GM21528 (cell line): ENCODE data around the gene PDGFRB.

Experiments used
- ATAC-seq: cut with Tn5 transposase; IDR thresholded peaks from one replicate; pipeline ENCODE4 v1.9.1; 2021; ENCODE audit warnings: mild to moderate bottlenecking, moderate library complexity; ENCODE audit not compliant: unreplicated experiment, low FRiP score

Gene PDGFRB

DNA sequence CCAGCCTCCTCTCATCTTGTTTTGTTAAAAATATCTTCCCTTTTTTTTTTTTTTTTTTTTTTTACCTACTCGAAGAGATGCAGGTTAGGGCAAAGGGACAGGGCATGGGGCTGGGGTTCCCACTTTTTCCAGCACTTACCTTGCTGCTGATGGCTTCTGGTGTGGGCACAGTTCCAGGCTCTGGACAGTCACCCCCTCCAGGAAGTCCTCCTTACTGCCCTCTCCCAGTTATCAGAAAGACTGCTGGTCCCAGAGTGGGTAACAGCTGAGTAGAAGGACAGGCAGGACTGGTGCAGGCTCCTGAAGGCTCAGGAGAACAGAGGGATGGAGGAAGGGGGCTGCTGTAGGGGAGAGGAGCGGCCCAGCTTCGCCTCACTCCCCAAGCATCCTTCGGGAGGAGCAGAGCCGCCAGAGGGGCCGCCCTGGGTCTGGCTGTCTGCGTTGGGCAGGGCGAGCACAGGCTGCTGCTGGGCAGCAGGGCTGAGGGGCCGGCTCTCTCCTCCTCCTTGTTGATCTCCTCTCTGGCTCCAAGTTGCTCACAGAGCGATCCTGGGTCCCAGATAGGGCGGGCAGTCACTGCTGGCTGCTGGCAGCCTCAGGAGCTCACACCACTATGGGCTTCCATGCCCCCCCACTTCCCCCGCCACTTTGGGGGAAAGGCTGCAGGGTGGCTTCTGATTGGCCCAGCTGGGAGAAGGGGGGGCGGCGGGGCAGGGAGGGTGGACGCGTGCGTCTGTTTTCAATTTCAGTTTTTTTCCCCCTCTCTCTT is at the start of gene PDGFRB:
TSS of gene PDGFRB (minus strand) at position 588 of the 769 bp plus-strand sequence. CDS start 18,798 bp downstream, outside the sequence.
- ATAC-seq = no peak

DNA sequence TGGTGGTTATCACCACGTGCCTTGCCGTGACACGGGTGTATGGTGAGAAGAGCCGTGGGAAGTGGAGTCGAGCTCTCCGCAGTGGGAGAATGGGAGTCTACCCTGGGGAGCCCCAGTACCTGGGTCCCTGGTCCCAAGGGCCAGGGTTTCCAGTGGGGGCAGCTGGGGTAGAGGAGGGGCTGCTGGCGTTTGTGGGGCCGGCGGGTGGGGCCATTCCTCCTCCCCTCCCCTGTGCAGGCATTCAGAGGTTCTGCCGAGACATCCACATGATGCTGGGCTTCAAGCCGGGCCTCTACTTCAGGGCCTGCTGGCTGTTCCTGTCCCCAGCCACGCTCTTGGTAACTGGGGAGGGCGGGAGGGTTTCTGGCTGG is 48.9 kb upstream of the PDGFRB start:
- ATAC-seq = no peak

DNA sequence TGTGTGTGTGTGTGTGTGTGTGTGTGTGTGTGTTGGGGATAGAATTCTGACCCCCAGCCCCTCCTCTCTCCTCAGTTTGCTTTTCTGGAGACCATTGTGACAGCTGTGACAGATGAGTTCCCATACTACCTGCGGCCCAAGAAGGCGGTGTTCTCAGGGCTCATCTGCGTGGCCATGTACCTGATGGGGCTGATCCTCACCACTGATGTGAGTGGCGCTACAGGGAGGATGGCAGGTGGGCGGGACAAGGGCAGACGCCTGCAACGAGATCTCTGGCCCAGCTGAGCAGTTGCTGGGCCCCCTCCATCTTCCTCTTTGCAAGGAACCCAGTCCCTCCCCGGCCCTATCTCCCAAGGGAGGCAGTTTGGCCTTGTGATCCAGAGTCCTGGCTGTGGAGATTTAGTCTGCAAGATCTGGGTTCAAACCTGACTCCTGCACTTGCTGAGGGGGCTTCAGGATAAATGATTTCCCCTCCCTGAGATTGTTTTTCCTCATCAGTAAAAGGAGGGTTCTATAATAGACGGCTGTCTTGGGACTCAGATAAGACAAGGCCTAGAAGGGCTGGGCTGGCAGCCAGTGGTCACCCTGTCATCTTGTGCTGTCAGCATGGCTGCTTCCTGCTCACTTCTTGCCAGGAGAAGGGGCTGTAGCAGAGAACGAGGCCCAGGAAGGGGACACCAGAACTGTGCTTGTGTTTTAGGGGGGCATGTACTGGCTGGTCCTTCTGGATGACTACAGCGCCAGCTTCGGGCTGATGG is 48.4 kb upstream of the PDGFRB start:
- no peak for ATAC-seq

DNA sequence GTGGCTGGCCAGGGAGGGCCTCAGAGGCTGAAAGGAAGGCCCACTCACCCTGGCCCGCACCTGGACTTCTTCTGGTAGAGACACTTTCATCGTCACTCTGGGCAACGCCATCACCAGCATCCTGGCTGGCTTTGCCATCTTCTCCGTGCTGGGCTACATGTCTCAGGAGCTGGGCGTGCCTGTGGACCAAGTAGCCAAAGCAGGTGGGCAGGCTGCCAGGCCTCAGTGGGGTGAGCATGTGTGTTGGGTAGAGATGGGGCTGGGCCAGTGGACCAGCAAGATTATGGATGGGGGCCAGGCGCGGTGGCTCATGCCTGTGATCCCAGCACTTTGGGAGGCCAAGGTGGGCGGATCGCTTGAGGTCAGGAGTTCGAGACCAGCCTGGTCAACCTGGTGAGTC is 46.9 kb upstream of the PDGFRB start:
- no peak for ATAC-seq

DNA sequence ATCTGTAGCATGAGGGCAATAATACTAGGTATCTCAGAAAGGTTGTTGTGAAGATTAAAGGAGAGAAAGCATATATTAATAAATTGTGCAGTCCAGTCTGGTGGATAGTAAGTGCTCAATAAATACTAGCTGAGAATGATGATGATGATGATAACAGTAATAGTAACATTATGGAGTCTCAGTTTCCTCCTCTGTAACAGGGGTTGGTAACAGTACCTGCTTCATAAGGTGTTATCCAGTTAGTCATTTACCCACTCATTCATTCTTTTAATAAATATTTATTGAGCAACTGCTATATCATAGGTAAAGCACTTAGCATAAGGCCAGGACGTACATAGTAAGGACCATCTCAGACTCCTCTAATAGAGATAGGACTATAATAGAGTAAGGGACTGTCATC is 41.8 kb upstream of the PDGFRB start:
- no peak for ATAC-seq

DNA sequence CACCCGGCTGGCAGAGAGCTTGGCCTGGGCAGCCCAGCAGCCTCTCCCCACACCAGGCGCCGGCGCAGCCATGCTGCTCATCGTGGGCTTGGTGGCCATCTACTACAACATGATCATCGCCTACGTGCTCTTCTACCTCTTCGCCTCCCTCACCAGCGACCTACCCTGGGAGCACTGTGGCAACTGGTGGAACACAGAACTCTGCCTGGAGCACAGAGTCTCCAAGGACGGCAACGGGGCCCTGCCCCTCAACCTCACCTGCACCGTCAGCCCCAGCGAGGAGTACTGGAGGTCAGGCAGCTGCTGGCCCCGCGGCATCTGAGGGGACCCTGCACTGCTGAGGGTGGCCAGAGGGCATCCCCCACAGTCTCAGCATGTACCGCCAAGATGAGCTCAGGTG is 41.3 kb upstream of the PDGFRB start:
- no peak for ATAC-seq

DNA sequence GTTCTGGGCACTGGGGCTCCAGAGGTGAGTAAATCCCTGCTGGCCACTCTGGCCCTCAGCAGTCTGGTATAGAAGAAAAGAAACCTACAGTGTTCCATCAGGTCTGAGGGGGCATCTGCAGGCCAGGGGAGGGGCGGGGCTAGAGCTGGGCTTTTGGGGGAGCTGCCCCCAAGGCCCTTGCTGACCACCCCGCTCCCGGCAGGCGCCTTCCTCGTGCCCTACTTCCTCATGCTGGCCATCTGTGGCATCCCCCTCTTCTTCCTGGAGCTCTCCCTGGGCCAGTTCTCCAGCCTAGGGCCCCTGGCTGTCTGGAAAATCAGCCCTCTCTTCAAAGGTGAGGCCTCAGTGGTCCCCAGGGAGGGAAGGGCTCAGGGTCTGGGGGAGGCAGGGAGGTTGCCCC is 40.9 kb upstream of the PDGFRB start:
- ATAC-seq = no peak

DNA sequence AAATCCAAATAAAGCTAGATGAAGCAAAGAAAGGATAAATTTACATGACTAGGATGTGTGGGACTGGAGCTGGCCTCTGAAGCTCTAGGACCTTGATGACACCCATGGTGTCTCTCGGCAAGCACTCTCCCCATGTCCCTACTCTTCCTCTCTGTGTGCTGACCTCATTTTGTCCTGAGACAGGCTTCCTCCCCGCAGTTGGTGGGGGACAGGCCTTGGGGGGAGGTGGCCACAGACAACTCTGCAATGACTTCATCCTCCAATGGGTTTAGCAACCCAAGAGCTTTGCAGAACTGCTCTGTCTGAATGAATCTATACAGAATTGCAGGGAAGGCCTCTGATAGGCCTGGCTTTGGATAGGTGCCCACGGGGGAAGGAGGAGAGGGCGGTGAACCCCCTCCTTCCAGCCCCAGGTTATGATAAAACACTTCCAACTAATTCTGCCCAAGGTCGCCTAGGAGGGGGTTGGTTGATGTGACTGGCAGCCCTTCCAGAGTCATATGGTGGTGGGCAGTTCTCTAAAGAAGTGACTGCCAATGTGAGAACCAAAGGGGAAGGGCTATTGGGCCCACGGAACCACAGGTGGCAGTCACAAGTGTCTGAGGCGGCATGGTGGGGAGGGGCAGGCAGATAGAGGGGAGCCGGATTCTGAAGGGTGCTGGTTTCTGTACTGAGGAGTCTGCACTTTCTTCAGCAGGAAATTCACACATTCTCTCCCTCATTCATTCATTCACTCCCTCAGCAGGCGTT is 40.3 kb upstream of the PDGFRB start:
- no peak for ATAC-seq

DNA sequence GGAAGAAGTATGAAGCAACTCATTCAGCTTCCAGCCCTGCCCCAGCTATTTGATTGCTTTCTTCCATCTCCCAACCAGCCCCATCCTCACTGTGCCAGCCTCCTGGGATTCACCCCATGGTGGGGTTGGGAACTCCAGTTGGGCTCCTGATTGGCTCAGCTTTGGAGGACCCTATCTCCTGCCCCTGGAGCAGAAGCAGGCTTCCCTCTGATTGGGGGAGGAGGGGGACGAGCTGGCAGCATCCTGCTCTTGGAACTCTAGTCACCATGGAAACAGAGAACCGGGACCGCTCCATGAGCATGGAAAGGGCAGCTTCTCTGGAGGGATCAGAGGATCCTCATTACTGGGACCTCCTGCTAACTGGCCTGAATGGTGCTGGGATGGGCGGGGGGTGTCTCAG is 36.8 kb upstream of the PDGFRB start:
- ATAC-seq = no peak

DNA sequence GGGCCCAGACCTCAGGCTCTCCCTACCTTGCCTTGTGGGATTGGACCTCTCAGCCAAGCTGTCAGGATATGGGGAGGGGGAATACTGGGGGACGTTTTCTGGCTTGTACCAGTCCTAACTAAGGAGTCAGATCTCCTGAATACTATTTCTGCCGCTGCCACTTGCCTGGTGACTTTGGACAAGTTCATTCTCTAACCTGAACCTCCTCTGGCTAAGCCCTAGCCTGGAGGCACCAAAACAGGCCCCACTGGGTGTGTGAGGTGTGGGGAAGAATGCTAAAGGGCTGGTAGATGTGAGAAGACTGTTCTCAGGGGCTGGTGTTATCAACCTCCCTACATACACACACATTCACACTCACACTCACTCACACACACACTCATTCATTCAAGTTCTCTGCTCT is 35.3 kb upstream of the PDGFRB start:
- ATAC-seq = no peak

DNA sequence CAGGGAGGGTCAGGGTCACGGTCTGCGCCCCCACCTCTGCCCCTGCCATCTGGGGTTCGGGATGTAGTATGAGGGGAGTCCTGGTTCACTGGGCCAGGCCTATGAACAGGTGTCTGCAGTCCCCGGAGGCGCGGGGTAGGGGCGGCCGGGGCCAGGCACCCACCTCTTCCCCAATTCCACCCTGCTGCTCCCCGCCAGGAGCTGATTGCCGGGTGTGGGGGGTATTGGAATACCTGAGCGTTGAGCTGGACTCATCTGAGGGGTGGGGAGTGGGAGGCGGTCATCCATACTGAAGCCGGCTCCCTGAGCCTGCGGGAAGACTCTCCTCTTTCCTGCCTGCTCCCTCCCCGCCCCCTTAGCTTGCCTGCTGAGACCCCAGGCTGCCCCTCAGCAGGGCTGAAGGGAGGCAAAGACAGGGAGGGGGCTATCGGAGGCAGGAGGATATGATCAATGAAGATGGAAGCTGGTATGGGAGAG is 34.9 kb upstream of the PDGFRB start:
- no peak for ATAC-seq

DNA sequence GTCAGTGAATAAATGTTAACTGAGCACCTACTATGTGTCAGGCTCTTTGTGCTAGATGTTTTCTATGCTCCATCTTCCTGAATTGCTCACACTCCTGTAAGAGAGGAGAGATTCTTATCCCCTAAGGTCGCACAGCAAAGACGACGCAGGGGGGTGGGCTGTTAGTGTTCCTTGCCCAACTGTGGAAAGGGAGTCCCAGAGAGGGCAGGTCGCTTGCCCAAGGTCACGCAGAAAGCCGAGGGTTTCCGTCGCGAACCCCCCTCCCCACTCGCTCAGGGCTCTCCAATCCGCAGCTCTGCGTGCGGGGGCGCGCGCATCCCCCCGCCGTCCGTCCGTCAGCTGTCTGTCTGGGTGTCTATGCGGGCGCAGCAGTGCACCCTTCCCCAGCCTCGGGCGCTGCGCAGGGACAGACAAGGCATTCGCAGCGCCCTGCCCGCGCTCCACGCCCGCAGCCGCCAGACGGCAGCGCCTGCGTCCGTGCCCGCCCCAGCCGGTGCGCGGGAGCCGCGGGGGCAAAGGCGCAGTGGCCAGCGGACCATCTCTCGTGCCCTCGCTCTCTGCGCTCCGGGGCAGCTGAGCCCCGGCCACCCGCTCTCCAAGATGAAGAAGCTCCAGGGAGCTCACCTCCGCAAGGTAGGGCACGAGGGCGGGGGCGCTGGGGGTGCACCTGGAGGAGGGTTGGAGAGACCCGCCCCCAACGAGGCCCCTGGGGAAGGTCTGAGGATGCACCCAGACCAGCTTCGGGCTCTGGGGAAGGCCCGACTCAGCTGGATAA is 34.3 kb upstream of the PDGFRB start, which contains the start of gene SLC6A7:
TSS of gene SLC6A7 (plus strand) at position 335 of the 775 bp plus-strand sequence. CDS start at position 601, 266 bp downstream.
- ATAC-seq = no peak

DNA sequence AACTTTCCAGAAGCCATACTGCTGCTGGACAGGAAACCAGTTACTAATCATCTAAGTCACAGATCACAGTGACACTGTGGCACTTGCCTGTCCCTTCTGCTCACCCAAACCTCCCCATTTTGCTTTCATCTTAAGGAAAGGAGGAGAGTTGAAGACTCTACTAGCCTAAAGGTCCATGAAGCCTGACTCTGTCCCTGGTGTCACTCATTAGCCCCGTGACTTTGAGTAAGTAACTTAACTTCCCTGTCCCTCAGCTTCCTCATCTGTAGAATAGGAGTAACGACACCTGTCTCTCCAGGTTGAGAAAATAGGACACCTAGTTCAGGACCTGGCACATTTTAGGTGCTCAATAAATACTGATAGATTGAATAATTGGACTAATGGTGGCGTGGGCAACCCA is 33.7 kb upstream of the PDGFRB start:
- no peak for ATAC-seq

DNA sequence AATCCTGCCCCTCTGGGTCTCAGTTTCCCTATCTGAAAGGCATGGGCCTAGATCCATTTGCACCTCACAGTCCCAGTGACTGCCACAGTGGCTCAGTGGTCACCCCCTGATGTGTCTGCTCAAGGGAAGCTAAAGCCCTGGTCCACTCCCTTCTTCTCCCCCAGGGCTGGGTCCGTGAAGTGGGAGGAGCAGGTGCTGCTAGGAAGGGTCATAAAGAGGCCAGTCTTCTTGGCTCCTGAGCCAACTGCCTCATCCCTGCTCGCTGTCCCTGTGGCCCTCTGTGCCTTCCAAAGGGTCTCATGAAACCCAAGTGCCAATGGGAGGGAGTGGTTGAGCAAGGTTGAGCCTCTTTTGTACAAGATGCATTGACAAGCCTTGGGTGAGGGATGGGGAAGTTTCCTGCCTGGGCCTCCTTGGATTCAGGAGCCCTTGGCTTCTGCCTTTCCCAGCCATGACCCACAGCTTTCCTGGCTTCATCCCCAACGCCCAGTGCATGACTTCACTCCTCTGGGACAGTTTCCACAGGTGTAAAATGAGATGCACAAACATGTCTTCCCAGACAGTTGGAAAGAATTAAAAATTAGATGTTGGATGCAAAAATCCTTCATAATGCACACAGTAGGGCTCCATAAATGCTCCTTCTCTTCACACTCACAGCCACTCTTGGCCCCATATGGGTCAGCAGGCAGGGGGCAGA is 32.6 kb upstream of the PDGFRB start:
- no peak for ATAC-seq

DNA sequence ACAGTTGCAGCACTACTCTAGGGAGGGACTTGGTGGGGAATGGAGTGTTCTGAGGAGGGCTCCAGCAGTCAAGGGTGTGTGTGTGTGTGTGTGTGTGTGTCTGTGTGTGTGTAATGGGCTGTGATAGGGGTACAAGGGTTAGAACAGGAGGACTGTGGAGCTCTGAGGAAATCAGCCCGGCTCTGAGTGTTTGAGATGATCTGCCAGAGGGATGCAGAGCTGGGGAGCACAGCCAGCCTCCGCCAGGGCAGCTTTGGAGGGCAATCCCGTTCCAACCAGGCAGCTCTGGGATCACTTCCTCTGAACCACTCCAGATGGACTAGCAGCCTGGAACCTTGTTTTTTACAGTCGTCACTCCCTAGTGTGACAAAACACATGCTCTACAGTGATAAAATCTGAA is 31.3 kb upstream of the PDGFRB start:
- ATAC-seq = no peak

DNA sequence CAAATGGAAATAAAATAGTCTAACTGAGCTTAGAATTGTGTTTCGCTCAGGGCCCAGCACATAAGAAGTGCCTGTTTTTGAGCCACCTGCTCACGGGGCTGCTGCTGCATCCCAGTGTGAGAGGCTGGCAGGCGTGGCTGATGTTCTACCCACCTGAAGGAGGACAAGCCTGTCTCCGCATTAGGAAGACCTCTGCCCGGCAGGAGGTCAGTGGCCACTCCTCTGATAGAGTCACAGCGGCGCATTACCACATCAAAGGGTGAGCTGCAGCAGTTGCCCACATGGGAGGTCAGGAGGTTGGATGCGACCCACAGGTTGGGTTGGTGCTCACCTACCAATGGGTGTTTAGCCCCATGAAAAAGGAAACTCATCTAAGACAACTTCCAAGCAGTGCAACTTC is 30.5 kb upstream of the PDGFRB start:
- no peak for ATAC-seq

DNA sequence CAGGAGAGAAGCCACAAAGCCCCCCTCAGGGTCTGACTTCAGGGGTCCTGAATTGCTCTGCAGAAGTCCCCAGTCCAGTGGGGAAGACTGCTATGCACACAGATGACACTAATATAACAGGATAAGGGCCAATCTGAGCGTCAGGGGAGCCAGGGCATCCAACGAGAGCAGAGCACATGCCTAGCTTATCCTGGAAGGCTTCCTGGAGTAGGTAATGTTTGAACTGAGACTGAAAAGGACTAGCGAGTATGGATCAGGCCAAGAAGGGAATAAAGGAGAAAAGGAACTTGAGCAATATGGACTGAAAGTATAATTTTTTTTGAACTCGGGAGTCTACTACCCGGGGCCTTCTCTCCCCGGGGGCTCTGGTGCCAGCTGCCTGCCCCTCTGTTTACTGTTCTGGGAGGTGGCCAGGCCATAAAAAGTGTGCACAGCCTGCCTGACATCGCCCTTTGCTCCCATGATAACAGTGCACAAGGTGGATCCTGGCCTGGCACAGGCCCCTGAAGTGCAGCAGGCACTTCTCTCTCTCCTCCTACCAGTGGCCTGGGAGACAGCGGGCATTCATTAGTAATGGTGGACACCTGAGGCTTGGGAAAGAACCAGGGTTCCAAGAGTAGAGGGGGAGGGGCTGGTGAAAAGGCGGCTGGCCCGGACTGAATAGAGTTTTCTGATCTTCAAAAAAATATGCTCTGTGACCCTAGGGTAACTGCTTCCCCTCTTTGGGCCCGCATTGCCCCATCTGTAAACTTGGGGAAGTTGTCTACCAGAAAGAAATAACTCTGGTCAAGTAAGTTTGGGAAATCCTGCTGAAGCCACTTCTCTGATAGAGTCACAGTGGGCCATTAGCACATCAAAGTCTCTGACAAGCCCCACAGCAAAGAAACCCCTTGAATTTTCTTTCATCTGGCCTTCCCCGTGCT is 29.6 kb upstream of the PDGFRB start:
- no peak for ATAC-seq

DNA sequence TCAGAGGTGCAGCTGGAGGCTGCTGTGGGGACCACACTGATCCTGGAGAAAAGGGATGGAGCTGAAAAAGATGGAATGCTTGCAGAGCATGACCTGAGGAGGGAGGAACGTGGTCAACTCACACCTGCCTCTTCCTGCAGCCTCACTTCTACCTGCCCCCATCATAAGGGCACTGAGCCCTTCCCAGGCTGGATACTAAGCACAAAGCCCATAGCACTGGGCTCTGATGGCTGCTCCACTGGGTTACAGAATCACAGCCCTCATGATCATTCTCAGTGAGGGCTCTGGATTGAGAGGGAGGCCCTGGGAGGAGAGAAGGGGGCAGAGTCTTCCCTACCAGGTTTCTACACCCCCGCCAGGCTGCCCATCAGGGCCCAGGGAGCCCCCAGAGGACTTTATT is 28.4 kb upstream of the PDGFRB start:
- ATAC-seq = no peak

DNA sequence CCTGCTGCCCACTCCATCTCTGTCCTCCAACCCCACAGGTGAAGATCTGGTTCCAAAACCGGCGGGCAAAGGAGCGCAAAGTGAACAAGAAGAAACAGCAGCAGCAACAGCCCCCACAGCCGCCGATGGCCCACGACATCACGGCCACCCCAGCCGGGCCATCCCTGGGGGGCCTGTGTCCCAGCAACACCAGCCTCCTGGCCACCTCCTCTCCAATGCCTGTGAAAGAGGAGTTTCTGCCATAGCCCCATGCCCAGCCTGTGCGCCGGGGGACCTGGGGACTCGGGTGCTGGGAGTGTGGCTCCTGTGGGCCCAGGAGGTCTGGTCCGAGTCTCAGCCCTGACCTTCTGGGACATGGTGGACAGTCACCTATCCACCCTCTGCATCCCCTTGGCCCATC is 27.8 kb upstream of the PDGFRB start:
- ATAC-seq = no peak
